H9 (cell line): ENCODE data around the gene PTPRN2. TPM values are rescaled to one million over a fixed set of nuclear protein-coding genes. Genes with fewer than 3 reads are reported as not detected.
"Not testable (repeated sequence)": the region's sequence is repeated elsewhere in the genome, so short reads cannot be mapped to it uniquely, and the experiment has no call there.

Experiments used
- DNase-seq: peaks from one replicate; pipeline ENCODE4 v3.0.0-alpha.2; 2017
- H2AFZ ChIP-seq: one replicate; pipeline ENCODE4 v1.6.1; 2013; ENCODE audit warnings: mild to moderate bottlenecking, low read length, control low read depth, moderate library complexity
- H2AK5ac ChIP-seq: 2 replicates; pipeline ENCODE4 v1.6.1; 2013; ENCODE audit warnings: low read length, control low read depth, mixed read lengths; ENCODE audit not compliant: insufficient read length
- H2BK120ac ChIP-seq: one replicate; pipeline ENCODE4 v1.6.1; 2013; ENCODE audit warnings: low read depth, mild to moderate bottlenecking, low read length, control low read depth, inconsistent platforms; ENCODE audit not compliant: poor library complexity, severe bottlenecking
- H2BK12ac ChIP-seq: 2 replicates; pipeline ENCODE4 v1.6.1; 2013; ENCODE audit warnings: low read length, control low read depth, mixed read lengths, low read depth; ENCODE audit not compliant: insufficient read length
- H2BK15ac ChIP-seq: 2 replicates; pipeline ENCODE4 v1.6.1; 2013; ENCODE audit warnings: low read depth, low read length, control low read depth
- H2BK20ac ChIP-seq: one replicate; pipeline ENCODE4 v1.6.1; 2013; ENCODE audit warnings: low read depth, mild to moderate bottlenecking, low read length, control low read depth, inconsistent platforms; ENCODE audit not compliant: poor library complexity, severe bottlenecking
- H2BK5ac ChIP-seq: 2 replicates; pipeline ENCODE4 v1.6.1; 2013; ENCODE audit warnings: low read length, control low read depth, mixed read lengths; ENCODE audit not compliant: insufficient read length
- H3K14ac ChIP-seq: 2 replicates; pipeline ENCODE4 v1.6.1; 2013; ENCODE audit warnings: low read length, control low read depth; ENCODE audit not compliant: insufficient read depth
- H3K18ac ChIP-seq: 2 replicates; pipeline ENCODE4 v1.6.1; 2013; ENCODE audit warnings: low read depth, mild to moderate bottlenecking, mixed read lengths, low read length, control low read depth; ENCODE audit not compliant: insufficient read length
- H3K23ac ChIP-seq: 2 replicates; pipeline ENCODE4 v1.6.1; 2013; ENCODE audit warnings: low read length, control low read depth, mixed read lengths, low read depth; ENCODE audit not compliant: insufficient read length
- H3K23me2 ChIP-seq: 2 replicates; pipeline ENCODE4 v1.6.1; 2013; ENCODE audit warnings: low read depth, mild to moderate bottlenecking, mixed read lengths, low read length, control low read depth; ENCODE audit not compliant: insufficient read length, poor library complexity, severe bottlenecking
- H3K27ac ChIP-seq: 2 replicates; pipeline ENCODE4 v1.5.1; 2013; ENCODE audit warnings: low read length, control low read depth, mixed read lengths, low read depth; ENCODE audit not compliant: insufficient read length
- H3K27me3 ChIP-seq: 2 replicates; pipeline ENCODE4 v1.6.1; 2013; ENCODE audit warnings: low read length, control low read depth, inconsistent platforms; ENCODE audit not compliant: insufficient read depth
- H3K4ac ChIP-seq: 2 replicates; pipeline ENCODE4 v1.6.1; 2013; ENCODE audit warnings: low read depth, mild to moderate bottlenecking, control low read depth, inconsistent platforms, low read length, moderate library complexity
- H3K4me1 ChIP-seq: 2 replicates; pipeline ENCODE4 v1.6.1; 2013; ENCODE audit warnings: low read length, control low read depth, inconsistent platforms; ENCODE audit not compliant: insufficient read depth
- H3K4me2 ChIP-seq: 2 replicates; pipeline ENCODE4 v1.6.1; 2013; ENCODE audit warnings: low read length, control low read depth, mixed read lengths; ENCODE audit not compliant: insufficient read length, insufficient read depth
- H3K56ac ChIP-seq: 2 replicates; pipeline ENCODE4 v1.6.1; 2013; ENCODE audit warnings: low read depth, mild to moderate bottlenecking, mixed read lengths, low read length, control low read depth; ENCODE audit not compliant: insufficient read length
- H3K79me1 ChIP-seq: 2 replicates; pipeline ENCODE4 v1.6.1; 2013; ENCODE audit warnings: low read depth, mild to moderate bottlenecking, moderate library complexity, low read length, control low read depth, inconsistent platforms; ENCODE audit not compliant: insufficient read depth, poor library complexity, severe bottlenecking
- H3K79me2 ChIP-seq: 2 replicates; pipeline ENCODE4 v1.6.1; 2013; ENCODE audit warnings: low read length, control low read depth, inconsistent platforms; ENCODE audit not compliant: insufficient read depth
- H3K9ac ChIP-seq: 2 replicates; pipeline ENCODE4 v1.6.1; 2013; ENCODE audit warnings: low read length, control low read depth, mixed read lengths; ENCODE audit not compliant: insufficient read length; ENCODE audit errors: extremely low read depth
- H3K9me3 ChIP-seq: one replicate; pipeline ENCODE4 v1.6.1; 2013; ENCODE audit warnings: low read depth, low read length, inconsistent platforms; ENCODE audit not compliant: control insufficient read depth
- H3T11ph ChIP-seq: one replicate; pipeline ENCODE4 v1.6.1; 2013; ENCODE audit warnings: mild to moderate bottlenecking, low read length, control low read depth, inconsistent platforms
- H4K20me1 ChIP-seq: one replicate; pipeline ENCODE4 v1.6.1; 2013; ENCODE audit not compliant: control insufficient read depth, insufficient read length, insufficient read depth
- H4K5ac ChIP-seq: 2 replicates; pipeline ENCODE4 v1.6.1; 2013; ENCODE audit warnings: low read depth, mild to moderate bottlenecking, mixed read lengths, low read length, control low read depth; ENCODE audit not compliant: insufficient read length
- H4K8ac ChIP-seq: replicated peaks from 2 replicates; pipeline ENCODE4 v1.6.1; 2013; ENCODE audit warnings: low read length, control low read depth, mixed read lengths, low read depth; ENCODE audit not compliant: insufficient read length
- H4K91ac ChIP-seq: 2 replicates; pipeline ENCODE4 v1.6.1; 2013; ENCODE audit warnings: low read depth, mild to moderate bottlenecking, moderate library complexity, mixed read lengths, low read length, control low read depth; ENCODE audit not compliant: insufficient read length
- H3K27ac Mint-ChIP-seq, 3 experiments: 2 replicates in 2 of 3; 3 replicates in 1 of 3; pipeline ENCODE4 v1.8.0; 2020 to 2021; ENCODE audit warnings: mixed read lengths in 3 of 3, mild to moderate bottlenecking in 1 of 3, moderate library complexity in 1 of 3
- H3K27me3 Mint-ChIP-seq: 2 replicates; pipeline ENCODE4 v1.8.0; 2021; ENCODE audit warnings: low read depth, mild to moderate bottlenecking, moderate library complexity, mixed read lengths
- H3K36me3 Mint-ChIP-seq, 3 experiments: 2 replicates in 2 of 3; 3 replicates in 1 of 3; pipeline ENCODE4 v1.8.0; 2020 to 2021; ENCODE audit warnings: low read depth in 3 of 3, mixed read lengths in 3 of 3; ENCODE audit not compliant: insufficient read depth in 1 of 3
- H3K4me1 Mint-ChIP-seq, 2 experiments: 2 replicates each; pipeline ENCODE4 v1.8.0; 2020; ENCODE audit warnings: mixed read lengths in 2 of 2
- H3K4me3 Mint-ChIP-seq, 2 experiments: 2 replicates in 1 of 2; 3 replicates in 1 of 2; pipeline ENCODE4 v1.8.0; 2020 to 2021; ENCODE audit warnings: mild to moderate bottlenecking in 2 of 2, mixed read lengths in 2 of 2, moderate library complexity in 1 of 2
- H3K9me3 Mint-ChIP-seq, 2 experiments: 2 replicates in 1 of 2; 3 replicates in 1 of 2; pipeline ENCODE4 v1.8.0; 2020; ENCODE audit warnings: mild to moderate bottlenecking in 2 of 2, mixed read lengths in 2 of 2, moderate library complexity in 1 of 2
- CTCF ChIP-seq: fragments of 200-600 bp; sonication (generic); conservative IDR thresholded peaks from 3 replicates; pipeline ENCODE4 v1.8.0; 2021; ENCODE audit warnings: antibody characterized with exemption, mild to moderate bottlenecking
- WGBS: extraction: QIAGEN DNeasy Blood & Tissue Kit; methylation state at CpG from one replicate; pipeline ENCODE4 v1.1.7; 2013; ENCODE audit warnings: missing lambda C conversion rate, low lambda C conversion rate, mixed read lengths; ENCODE audit not compliant: insufficient read length; ENCODE audit errors: extremely low coverage; 5-methylcytosine and 5-hydroxymethylcytosine counted together
- total RNA-seq: library from RNA; stranded (reverse); gene quantifications from 2 replicates; pipeline ENCODE4 v1.2.1, GENCODE V29; 2021

PTPRN2 gene
- total RNA-seq, 1 experiment from 2014 or later: 5.2 TPM

- Mint-ChIP-seq H3K27me3 (peaks cover 17% of the 10 kb centered on the region), H3K27ac (no peak overlapping the region), H3K9me3 (0 out of 5 replicates have a peak, but pooled peaks cover 0 to 2% of the 10 kb centered on the region in 2 experiments), H3K36me3 (peaks cover 0 to 3% (median 0%) of the 10 kb centered on the region in 3 experiments; a peak in 1 of 7 replicates), H3K4me3 (no peak overlapping the region), H3K4me1 (peaks cover 41 to 45% of the 10 kb centered on the region in 2 experiments)
- no peak overlapping the region for H3K14ac ChIP-seq
- H4K20me1 ChIP-seq: no peaks in the 10 kb centered on the region
- no peaks in the 10 kb centered on the region for H3K23me2 ChIP-seq
- no peak overlapping the region for H3T11ph ChIP-seq
- H2AK5ac ChIP-seq: no peak overlapping the region
- H3K9ac ChIP-seq: no peak overlapping the region
- no peak overlapping the region for H2BK15ac ChIP-seq
- H2BK120ac ChIP-seq: no peak overlapping the region
- H3K27ac ChIP-seq: no peak overlapping the region
- H3K23ac ChIP-seq: no peak overlapping the region
- H4K5ac ChIP-seq: no peak overlapping the region
- no peak for TF ChIP-seq CTCF
- H3K4me1 ChIP-seq: peaks cover 7% of the 10 kb centered on the region; the same call in 1 of the 2 replicates
- H3K4me2 ChIP-seq: no peak overlapping the region
- H2AFZ ChIP-seq: no peak overlapping the region
- no peak overlapping the region for H3K4ac ChIP-seq
- no peaks in the 10 kb centered on the region for H3K79me2 ChIP-seq
- no CpG with 5 or more reads among the region's 9 CpGs for WGBS
- H3K9me3 ChIP-seq: no peaks in the 10 kb centered on the region
- no peak overlapping the region for H3K56ac ChIP-seq
- no peaks in the 10 kb centered on the region for H3K27me3 ChIP-seq
- H4K91ac ChIP-seq: no peak overlapping the region
- no peaks in the 10 kb centered on the region for H3K79me1 ChIP-seq
- H2BK12ac ChIP-seq: no peak overlapping the region
- H3K18ac ChIP-seq: no peak overlapping the region
- no peak overlapping the region for H2BK5ac ChIP-seq
- no peak overlapping the region for H4K8ac ChIP-seq
- no peak overlapping the region for H2BK20ac ChIP-seq
- DNase-seq: no peak
These were observed 684.3 kb downstream of the PTPRN2 start for GRCh38 chr7:157903296-157903695.

- H3K14ac ChIP-seq, H3K9me3 ChIP-seq, H3K4me1 ChIP-seq, H3K4me2 ChIP-seq, H2BK12ac ChIP-seq, H4K20me1 ChIP-seq, H3K27me3 ChIP-seq, H3K9ac ChIP-seq, H3K27ac Mint-ChIP-seq, H3T11ph ChIP-seq, H3K23me2 ChIP-seq, H2BK15ac ChIP-seq, H3K27ac ChIP-seq, H4K5ac ChIP-seq, H2AFZ ChIP-seq, H3K36me3 Mint-ChIP-seq, H3K9me3 Mint-ChIP-seq, H2BK20ac ChIP-seq, DNase-seq, H2BK5ac ChIP-seq, H4K8ac ChIP-seq, H3K79me1 ChIP-seq, H3K56ac ChIP-seq, H3K4me3 Mint-ChIP-seq, H3K79me2 ChIP-seq, H3K18ac ChIP-seq, H2BK120ac ChIP-seq, H3K23ac ChIP-seq, H4K91ac ChIP-seq, H3K4ac ChIP-seq, H2AK5ac ChIP-seq: not testable (repeated sequence)
- Mint-ChIP-seq H3K4me1 (peaks cover 41 to 45% of the 10 kb centered on the region in 2 experiments), H3K27me3 (peaks cover 15% of the 10 kb centered on the region)
- WGBS: no CpG with 5 or more reads among the region's 45 CpGs
These were observed 685.6 kb downstream of the PTPRN2 start for GRCh38 chr7:157901816-157902610.
